ENCODE measurements around the gene ERC1.
"Not testable (repeated sequence)": the region's sequence is repeated elsewhere in the genome, so short reads cannot be mapped to it uniquely, and the experiment has no call there.

Gene ERC1

GRCh38 chr12:1030779-1031178, 39.8 kb downstream of the ERC1 start:
- Histone ChIP-seq H3K4me1 (ENCODE audit: control insufficient read depth, insufficient read depth, low read length) (no peaks in the 10 kb centered on the region), H3K36me3 (ENCODE audit: control insufficient read depth, insufficient read depth, low read length) (no peaks in the 10 kb centered on the region), H3K27ac (ENCODE audit: low read length) (no peak overlapping the region), H3K9me3 (ENCODE audit: control insufficient read depth, insufficient read depth, low read length) (no peaks in the 10 kb centered on the region), H3K4me3 (ENCODE audit: low read length) (no peak overlapping the region), H3K27me3 (ENCODE audit: control insufficient read depth, insufficient read depth, low read length) (no peaks in the 10 kb centered on the region)
- no CpG with 5 or more reads among the region's 3 CpGs for WGBS (ENCODE audit: insufficient coverage, insufficient read length)
- DNase-seq (ENCODE audit: low read depth, low spot score), result no peak

- H3K36me3 ChIP-seq (ENCODE audit: control insufficient read depth, insufficient read depth, low read length), result no peaks in the 10 kb centered on the region
- no peaks in the 10 kb centered on the region for H3K27me3 ChIP-seq (ENCODE audit: control insufficient read depth, insufficient read depth, low read length)
- WGBS (ENCODE audit: insufficient coverage, insufficient read length), result no CpG with 5 or more reads among the region's 3 CpGs
- no peaks in the 10 kb centered on the region for H3K9me3 ChIP-seq (ENCODE audit: control insufficient read depth, insufficient read depth, low read length)
- H3K4me3 ChIP-seq (ENCODE audit: low read length), result no peak overlapping the region
- no peaks in the 10 kb centered on the region for H3K4me1 ChIP-seq (ENCODE audit: control insufficient read depth, insufficient read depth, low read length)
- no peak for DNase-seq (ENCODE audit: low read depth, low spot score)
- H3K27ac ChIP-seq (ENCODE audit: low read length), result no peak overlapping the region
These were observed 43.2 kb downstream of the ERC1 start for GRCh38 chr12:1034243-1034642.

GRCh38 chr12:1034751-1035457, 43.9 kb downstream of the ERC1 start:
- H3K27ac ChIP-seq (ENCODE audit: low read length), result no peak overlapping the region
- no peaks in the 10 kb centered on the region for H3K9me3 ChIP-seq (ENCODE audit: control insufficient read depth, insufficient read depth, low read length)
- WGBS (ENCODE audit: insufficient coverage, insufficient read length), result no CpG with 5 or more reads among the region's 6 CpGs
- no peaks in the 10 kb centered on the region for H3K27me3 ChIP-seq (ENCODE audit: control insufficient read depth, insufficient read depth, low read length)
- H3K4me1 ChIP-seq (ENCODE audit: control insufficient read depth, insufficient read depth, low read length), result no peaks in the 10 kb centered on the region
- H3K36me3 ChIP-seq (ENCODE audit: control insufficient read depth, insufficient read depth, low read length), result no peaks in the 10 kb centered on the region
- no peak for DNase-seq (ENCODE audit: low read depth, low spot score)
- no peak overlapping the region for H3K4me3 ChIP-seq (ENCODE audit: low read length)

GRCh38 chr12:1041478-1041877, 50.5 kb downstream of the ERC1 start:
- Histone ChIP-seq H3K4me1 (ENCODE audit: control insufficient read depth, insufficient read depth, low read length) (no peaks in the 10 kb centered on the region), H3K27ac (ENCODE audit: low read length) (no peak overlapping the region), H3K27me3 (ENCODE audit: control insufficient read depth, insufficient read depth, low read length) (no peaks in the 10 kb centered on the region), H3K4me3 (ENCODE audit: low read length) (no peak overlapping the region), H3K9me3 (ENCODE audit: control insufficient read depth, insufficient read depth, low read length) (no peaks in the 10 kb centered on the region), H3K36me3 (ENCODE audit: control insufficient read depth, insufficient read depth, low read length) (no peaks in the 10 kb centered on the region)
- no peak for DNase-seq (ENCODE audit: low read depth, low spot score)
- WGBS (ENCODE audit: insufficient coverage, insufficient read length), result no CpG with 5 or more reads among the region's 2 CpGs

GRCh38 chr12:1044199-1044598, 53.2 kb downstream of the ERC1 start:
- H3K4me1 ChIP-seq (ENCODE audit: control insufficient read depth, insufficient read depth, low read length), result no peaks in the 10 kb centered on the region
- no peaks in the 10 kb centered on the region for H3K27me3 ChIP-seq (ENCODE audit: control insufficient read depth, insufficient read depth, low read length)
- DNase-seq (ENCODE audit: low read depth, low spot score), result no peak
- no peaks in the 10 kb centered on the region for H3K36me3 ChIP-seq (ENCODE audit: control insufficient read depth, insufficient read depth, low read length)
- H3K27ac ChIP-seq (ENCODE audit: low read length), result no peak overlapping the region
- H3K4me3 ChIP-seq (ENCODE audit: low read length), result no peak overlapping the region
- no peaks in the 10 kb centered on the region for H3K9me3 ChIP-seq (ENCODE audit: control insufficient read depth, insufficient read depth, low read length)

- no CpG with 5 or more reads among the region's 1 CpG for WGBS (ENCODE audit: insufficient coverage, insufficient read length)
- Histone ChIP-seq H3K4me3 (ENCODE audit: low read length) (no peak overlapping the region), H3K27me3 (ENCODE audit: control insufficient read depth, insufficient read depth, low read length) (no peaks in the 10 kb centered on the region), H3K36me3 (ENCODE audit: control insufficient read depth, insufficient read depth, low read length) (no peaks in the 10 kb centered on the region), H3K27ac (ENCODE audit: low read length) (no peak overlapping the region), H3K9me3 (ENCODE audit: control insufficient read depth, insufficient read depth, low read length) (no peaks in the 10 kb centered on the region), H3K4me1 (ENCODE audit: control insufficient read depth, insufficient read depth, low read length) (no peaks in the 10 kb centered on the region)
- DNase-seq (ENCODE audit: low read depth, low spot score), result no peak
These were observed 53.7 kb downstream of the ERC1 start for GRCh38 chr12:1044696-1045095.

- Histone ChIP-seq H3K36me3 (ENCODE audit: control insufficient read depth, insufficient read depth, low read length) (no peaks in the 10 kb centered on the region), H3K4me3 (ENCODE audit: low read length) (no peak overlapping the region), H3K9me3 (ENCODE audit: control insufficient read depth, insufficient read depth, low read length) (no peaks in the 10 kb centered on the region), H3K27ac (ENCODE audit: low read length) (no peak overlapping the region), H3K4me1 (ENCODE audit: control insufficient read depth, insufficient read depth, low read length) (no peaks in the 10 kb centered on the region), H3K27me3 (ENCODE audit: control insufficient read depth, insufficient read depth, low read length) (no peaks in the 10 kb centered on the region)
- DNase-seq (ENCODE audit: low read depth, low spot score), result no peak
- whole genome bisulfite sequencing (ENCODE audit: insufficient coverage, insufficient read length), result no CpG with 5 or more reads among the region's 3 CpGs
These were observed 55.7 kb downstream of the ERC1 start for GRCh38 chr12:1046727-1047126.

GRCh38 chr12:1047898-1048660, 57.1 kb downstream of the ERC1 start:
- no peaks in the 10 kb centered on the region for H3K9me3 ChIP-seq (ENCODE audit: control insufficient read depth, insufficient read depth, low read length)
- H3K27ac ChIP-seq (ENCODE audit: low read length), result no peak overlapping the region
- no CpG with 5 or more reads among the region's 8 CpGs for whole genome bisulfite sequencing (ENCODE audit: insufficient coverage, insufficient read length)
- no peak overlapping the region for H3K4me3 ChIP-seq (ENCODE audit: low read length)
- no peaks in the 10 kb centered on the region for H3K4me1 ChIP-seq (ENCODE audit: control insufficient read depth, insufficient read depth, low read length)
- no peak for DNase-seq (ENCODE audit: low read depth, low spot score)
- H3K36me3 ChIP-seq (ENCODE audit: control insufficient read depth, insufficient read depth, low read length), result no peaks in the 10 kb centered on the region
- no peaks in the 10 kb centered on the region for H3K27me3 ChIP-seq (ENCODE audit: control insufficient read depth, insufficient read depth, low read length)

GRCh38 chr12:1050059-1050707, 59.2 kb downstream of the ERC1 start:
- Histone ChIP-seq H3K9me3 (ENCODE audit: control insufficient read depth, insufficient read depth, low read length) (no peaks in the 10 kb centered on the region), H3K27me3 (ENCODE audit: control insufficient read depth, insufficient read depth, low read length) (no peaks in the 10 kb centered on the region), H3K36me3 (ENCODE audit: control insufficient read depth, insufficient read depth, low read length) (no peaks in the 10 kb centered on the region), H3K4me3 (ENCODE audit: low read length) (no peak overlapping the region), H3K4me1 (ENCODE audit: control insufficient read depth, insufficient read depth, low read length) (no peaks in the 10 kb centered on the region), H3K27ac (ENCODE audit: low read length) (no peak overlapping the region)
- WGBS (ENCODE audit: insufficient coverage, insufficient read length), result no CpG with 5 or more reads among the region's 4 CpGs
- no peak for DNase-seq (ENCODE audit: low read depth, low spot score)

GRCh38 chr12:1051672-1052071, 60.6 kb downstream of the ERC1 start:
- H3K36me3 ChIP-seq (ENCODE audit: control insufficient read depth, insufficient read depth, low read length); DNase-seq (ENCODE audit: low read depth, low spot score); H3K4me3 ChIP-seq (ENCODE audit: low read length); H3K27ac ChIP-seq (ENCODE audit: low read length); H3K4me1 ChIP-seq (ENCODE audit: control insufficient read depth, insufficient read depth, low read length); H3K9me3 ChIP-seq (ENCODE audit: control insufficient read depth, insufficient read depth, low read length); H3K27me3 ChIP-seq (ENCODE audit: control insufficient read depth, insufficient read depth, low read length): not testable (repeated sequence)
- no CpG with 5 or more reads among the region's 8 CpGs for WGBS (ENCODE audit: insufficient coverage, insufficient read length)

All from iPS DF 6.9 (cell line).